GM12891 (cell line): ENCODE data around the gene SMAD9.

Experiments used
- POLR2A ChIP-seq: IDR thresholded peaks from 2 replicates; pipeline ENCODE4 v1.6.1; 2011; ENCODE audit warnings: low read depth, low read length, control low read depth
- POLR2AphosphoS5 ChIP-seq: IDR thresholded peaks from 2 replicates; pipeline ENCODE4 v1.6.1; 2011; ENCODE audit warnings: low read depth, low read length, control low read depth
- TAF1 ChIP-seq: IDR thresholded peaks from 2 replicates; pipeline ENCODE4 v1.6.1; 2011; ENCODE audit warnings: low read depth, low read length, control low read depth

DNA sequence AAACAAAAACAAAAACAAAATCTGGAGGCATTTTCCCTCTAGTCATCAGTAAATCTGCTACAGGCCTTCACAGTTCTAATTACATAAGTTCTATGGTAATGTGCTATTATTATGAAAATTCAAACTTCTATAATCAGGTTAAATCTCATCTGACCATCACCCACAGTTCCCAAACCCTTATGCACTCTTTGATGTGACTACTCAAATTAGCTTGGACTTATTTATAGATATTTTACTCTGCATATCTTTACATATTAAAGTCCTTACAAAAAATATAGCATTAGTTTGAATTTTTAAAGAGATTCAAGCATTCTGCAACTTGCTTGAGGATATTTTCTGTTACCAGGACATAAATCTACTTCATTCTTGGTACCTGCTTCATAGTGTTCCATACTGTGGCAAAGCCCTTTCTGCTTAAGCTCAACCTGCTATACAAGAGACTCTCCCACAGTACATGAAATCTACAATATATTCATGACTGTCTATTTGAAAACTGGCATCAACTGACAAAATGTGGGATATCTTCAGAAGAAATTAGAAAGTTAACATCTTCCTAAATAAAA, 22.9 kb downstream of the SMAD9 start:
- TF ChIP-seq POLR2A (no peak), POLR2AphosphoS5 (no peak), TAF1 (no peak)
